RWPE1 (cell line): ENCODE results near the gene LNPEP.

Source experiments
- CTCF ChIA-PET: fragments of 350-600 bp; sonication (Branson Sonifier 250); formaldehyde crosslinking; extraction: SDS; loops from one replicate; lab custom pipeline; 2021; lab: Yijun Ruan, JAX
- POLR2A ChIA-PET: fragments of 400-600 bp; formaldehyde crosslinking; extraction: SDS; loops from one replicate; lab custom pipeline; 2020; ENCODE audit warnings: antibody characterized with exemption; ENCODE audit not compliant: low non-redundant PET; lab: Yijun Ruan, JAX
- DNase-seq: peaks from one replicate; pipeline ENCODE4 v3.0.0; 2012; ENCODE audit warnings: low spot score
- H3K27ac ChIP-seq: fragments of 450-650 bp; 2 replicates; pipeline ENCODE4 v1.5.1; 2017
- TF ChIP-seq, protein P1 (sequence below): fragments of 450-650 bp; conservative IDR thresholded peaks from 2 replicates; pipeline ENCODE4 v1.5.1; 2017; ENCODE audit warnings: low read depth, mild to moderate bottlenecking

The LNPEP gene

DNA sequence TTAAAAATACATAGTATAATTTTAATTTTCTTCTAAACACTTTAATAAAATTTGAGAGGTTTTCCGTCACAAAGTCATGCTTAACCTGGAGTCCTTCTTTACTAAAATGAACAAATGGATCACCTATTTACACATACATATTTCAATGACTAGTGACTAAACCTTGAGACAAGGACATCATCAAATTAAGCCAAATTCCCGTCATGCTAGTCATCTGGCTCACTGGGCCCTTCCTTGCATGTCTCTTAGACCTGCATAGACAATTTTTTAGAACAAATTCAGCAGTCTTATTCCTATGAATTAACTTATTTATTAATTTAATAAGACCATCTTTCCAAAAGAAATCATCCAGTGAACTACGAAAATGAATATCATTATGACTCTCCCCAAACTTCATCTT lies 33.0 kb upstream of the LNPEP start:
- no peak for DNase-seq
- TF ChIP-seq, protein P1, sequence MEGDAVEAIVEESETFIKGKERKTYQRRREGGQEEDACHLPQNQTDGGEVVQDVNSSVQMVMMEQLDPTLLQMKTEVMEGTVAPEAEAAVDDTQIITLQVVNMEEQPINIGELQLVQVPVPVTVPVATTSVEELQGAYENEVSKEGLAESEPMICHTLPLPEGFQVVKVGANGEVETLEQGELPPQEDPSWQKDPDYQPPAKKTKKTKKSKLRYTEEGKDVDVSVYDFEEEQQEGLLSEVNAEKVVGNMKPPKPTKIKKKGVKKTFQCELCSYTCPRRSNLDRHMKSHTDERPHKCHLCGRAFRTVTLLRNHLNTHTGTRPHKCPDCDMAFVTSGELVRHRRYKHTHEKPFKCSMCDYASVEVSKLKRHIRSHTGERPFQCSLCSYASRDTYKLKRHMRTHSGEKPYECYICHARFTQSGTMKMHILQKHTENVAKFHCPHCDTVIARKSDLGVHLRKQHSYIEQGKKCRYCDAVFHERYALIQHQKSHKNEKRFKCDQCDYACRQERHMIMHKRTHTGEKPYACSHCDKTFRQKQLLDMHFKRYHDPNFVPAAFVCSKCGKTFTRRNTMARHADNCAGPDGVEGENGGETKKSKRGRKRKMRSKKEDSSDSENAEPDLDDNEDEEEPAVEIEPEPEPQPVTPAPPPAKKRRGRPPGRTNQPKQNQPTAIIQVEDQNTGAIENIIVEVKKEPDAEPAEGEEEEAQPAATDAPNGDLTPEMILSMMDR, result no peak
- CTCF ChIA-PET, result no interaction called here

GRCh38 chr5:96903300-96903699 lies 32.6 kb upstream of the LNPEP start:
- TF ChIP-seq, protein P1, result no peak
- DNase-seq, result no peak
- CTCF ChIA-PET, result interaction anchor here (1.0 kb wide), 1 partner anchor 14 kb away, joined by 3 read pairs; no protein-coding TSS in a partner anchor
- POLR2A ChIA-PET, result no interaction called here
- no peak overlapping the region for H3K27ac ChIP-seq

More for the DNA sequence above, 33.0 kb upstream of the LNPEP start:
- H3K27ac ChIP-seq, result no peak overlapping the region
- POLR2A ChIA-PET, result no interaction called here

GRCh38 chr5:96904054-96904931 lies 31.6 kb upstream of the LNPEP start:
- TF ChIP-seq, protein P1, result no peak
- DNase-seq, result no peak
- ChIA-PET CTCF (interaction anchor here (0.6 to 1.6 kb wide), 3 partner anchors 15 to 39 kb away, joined by 3 to 4 read pairs (median 3); no protein-coding TSS in a partner anchor), POLR2A (no interaction called here)
- no peak overlapping the region for H3K27ac ChIP-seq

DNA sequence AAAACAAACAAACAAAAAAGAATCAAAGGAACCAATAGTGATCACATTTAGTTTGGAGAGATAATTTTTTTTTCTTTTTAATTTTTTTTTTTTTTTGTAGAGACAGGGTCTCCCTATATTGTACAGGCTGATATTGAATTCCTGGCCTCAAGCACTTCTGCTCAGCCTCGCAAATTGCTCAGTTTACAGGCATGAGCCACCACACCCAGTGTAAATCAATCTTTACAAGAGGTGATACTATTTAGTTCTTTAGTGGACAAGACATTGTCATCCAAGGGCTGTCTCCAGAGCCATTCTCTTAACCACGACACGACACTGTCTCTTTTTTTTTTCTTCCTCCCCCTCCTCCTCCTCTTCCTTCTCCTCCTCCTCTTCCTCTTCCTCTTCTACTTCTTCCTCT lies 30.0 kb upstream of the LNPEP start:
- TF ChIP-seq, protein P1, result no peak
- ChIA-PET CTCF (interaction anchor here (0.7 kb wide), 1 partner anchor 573 kb away, joined by 6 read pairs; no protein-coding TSS in a partner anchor), POLR2A (no interaction called here)
- DNase-seq, result no peak
- H3K27ac ChIP-seq, result no peak overlapping the region

- TF ChIP-seq, protein P1, result no peak
- POLR2A ChIA-PET, result no interaction called here
Measured at GRCh38 chr5:96909003-96909402, 26.9 kb upstream of the LNPEP start.

GRCh38 chr5:96909435-96909834 lies 26.4 kb upstream of the LNPEP start:
- H3K27ac ChIP-seq, result no peak overlapping the region
- ChIA-PET CTCF (interaction anchor here (0.7 kb wide), 1 partner anchor 224 kb away, joined by 5 read pairs; no protein-coding TSS in a partner anchor), POLR2A (no interaction called here)
- TF ChIP-seq, protein P1, result no peak
- DNase-seq, result no peak

More at GRCh38 chr5:96909003-96909402, 26.9 kb upstream of the LNPEP start:
- no peak overlapping the region for H3K27ac ChIP-seq
- no peak for DNase-seq
- CTCF ChIA-PET, result interaction anchor here (0.7 kb wide), 1 partner anchor 224 kb away, joined by 5 read pairs; no protein-coding TSS in a partner anchor
